IPS-18c (cell line): ENCODE results near the gene HNRNPK.

Experiments
- H3K4me3 ChIP-seq: 2 replicates; pipeline ENCODE4 v1.7.0; 2013; ENCODE audit warnings: low read depth, mild to moderate bottlenecking, low read length, moderate library complexity; ENCODE audit not compliant: insufficient read depth
- H3K9me3 ChIP-seq: one replicate; pipeline ENCODE4 v1.6.1; 2013; ENCODE audit warnings: mild to moderate bottlenecking, low read length, moderate library complexity; ENCODE audit not compliant: control insufficient read depth, insufficient read depth

The HNRNPK gene

DNA sequence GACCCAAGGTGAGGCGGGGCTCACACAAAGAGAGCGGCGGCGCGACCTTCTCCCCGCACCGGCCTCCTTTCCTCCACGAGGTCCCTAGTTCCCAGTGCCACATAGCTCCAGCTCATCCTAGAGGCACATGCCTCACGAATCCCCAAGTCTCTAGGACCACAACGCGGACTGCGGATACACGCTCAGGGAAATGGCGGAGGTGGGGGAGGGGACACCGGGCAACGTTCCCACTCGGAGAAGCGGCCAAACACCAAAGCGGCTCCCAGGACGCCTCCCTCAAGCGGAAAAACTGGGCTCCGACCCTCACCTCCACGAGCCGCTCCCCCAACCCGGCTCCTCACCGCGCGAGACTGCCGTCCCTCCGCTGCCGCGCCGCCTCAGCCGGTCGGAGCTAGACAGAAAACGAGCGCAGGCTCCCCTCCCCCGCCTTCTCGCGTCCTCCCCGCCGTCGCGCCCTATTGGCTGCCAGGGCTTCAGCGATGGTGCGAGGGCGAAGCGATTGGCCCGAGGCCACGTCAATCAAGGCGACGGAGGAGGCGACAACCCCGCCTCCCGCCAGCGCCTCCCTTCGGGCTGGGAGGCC, at the start of gene HNRNPK:
TSS of gene HNRNPK (minus strand) at position 404 of the 583 bp plus-strand sequence. CDS start 1,963 bp downstream, outside the sequence.
- Histone ChIP-seq H3K4me3 (peak within 1 kb of the TSS; percentile 99), H3K9me3 (no peaks in the 10 kb centered on the region)

DNA sequence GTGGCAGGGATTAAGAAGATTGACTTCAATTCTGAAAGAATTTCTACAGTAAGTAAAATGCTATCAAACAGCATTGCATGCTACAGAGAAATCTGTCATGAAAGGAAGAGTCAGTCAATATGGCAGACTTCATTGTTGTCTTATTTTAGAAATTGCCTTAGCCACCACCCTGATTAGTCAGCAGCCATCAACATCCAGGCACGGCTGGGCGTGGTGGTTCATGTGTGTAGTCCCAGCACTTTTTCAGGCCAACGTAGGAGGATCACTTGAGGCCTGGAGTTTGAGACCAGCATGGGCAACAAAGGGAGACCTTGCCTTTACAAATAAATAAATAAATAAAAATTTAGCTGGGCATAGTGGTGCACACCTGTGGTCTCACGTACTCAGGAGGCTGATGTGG, 47.2 kb upstream of the HNRNPK start:
- Histone ChIP-seq H3K4me3 (no peak overlapping the region), H3K9me3 (no peaks in the 10 kb centered on the region)

DNA sequence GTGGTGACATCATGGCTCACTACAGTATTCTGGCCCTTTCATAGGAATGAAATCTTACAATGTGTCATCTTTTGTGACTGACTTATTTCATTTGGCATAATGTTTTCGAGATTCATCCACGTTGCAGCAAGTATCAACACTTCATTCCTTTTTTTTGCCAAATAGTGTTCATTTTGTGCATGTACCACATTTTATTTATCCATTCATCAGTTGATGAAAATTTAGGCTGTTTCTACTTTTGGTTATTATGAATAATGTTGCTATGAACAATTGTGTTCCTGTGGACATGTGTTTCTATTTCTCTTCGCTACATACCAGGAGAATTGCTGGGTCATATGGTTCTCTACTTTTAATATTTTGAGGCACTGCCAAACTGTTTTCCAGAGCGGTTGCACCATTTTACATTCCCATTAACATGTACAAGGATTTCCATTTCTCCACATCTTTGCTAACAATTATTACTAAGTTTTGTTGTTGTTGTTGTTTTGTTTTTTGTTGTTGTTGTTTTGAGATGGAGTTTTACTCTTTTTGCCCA, 44.1 kb upstream of the HNRNPK start:
- no peak overlapping the region for H3K4me3 ChIP-seq
- no peaks in the 10 kb centered on the region for H3K9me3 ChIP-seq

DNA sequence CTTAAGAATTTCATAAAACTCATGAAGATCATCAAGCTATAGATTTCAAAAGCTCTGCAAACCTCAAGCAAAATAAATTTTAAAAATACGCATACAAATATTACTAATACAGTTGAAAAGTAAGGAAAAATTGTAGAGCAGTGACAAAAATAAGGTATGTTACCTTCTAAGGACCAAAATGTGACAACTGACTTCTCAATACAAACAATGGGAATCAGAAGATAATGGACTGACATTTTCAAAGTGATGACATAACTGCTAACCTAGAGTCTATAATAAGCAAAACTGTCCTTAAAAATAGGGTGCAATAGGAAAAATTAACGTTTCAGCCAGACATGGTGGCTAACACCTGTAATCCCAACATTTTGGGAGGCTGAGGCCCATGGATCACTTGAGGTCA, 27.6 kb upstream of the HNRNPK start:
- H3K4me3 ChIP-seq = no peak overlapping the region
- H3K9me3 ChIP-seq = no peaks in the 10 kb centered on the region

DNA sequence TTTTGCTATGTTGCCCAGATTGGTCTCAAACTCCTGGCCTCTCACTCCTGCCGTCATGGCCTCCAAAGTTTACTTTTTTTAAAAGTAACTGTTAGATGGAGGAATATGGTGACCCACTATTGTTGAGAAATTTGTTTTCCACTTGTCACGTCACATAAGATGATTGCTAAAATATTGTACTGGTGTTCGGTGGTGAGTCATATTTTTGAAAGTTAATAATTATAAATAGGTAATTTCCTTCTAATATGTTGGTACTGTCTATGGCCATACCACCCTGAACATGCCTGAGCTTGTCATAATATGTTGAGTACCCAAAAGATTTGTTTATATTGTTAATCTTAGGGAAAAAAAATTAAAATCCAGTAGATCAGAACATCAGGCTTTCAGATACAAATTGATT, 23.2 kb upstream of the HNRNPK start:
- Histone ChIP-seq H3K4me3 (no peak overlapping the region), H3K9me3 (no peaks in the 10 kb centered on the region)

DNA sequence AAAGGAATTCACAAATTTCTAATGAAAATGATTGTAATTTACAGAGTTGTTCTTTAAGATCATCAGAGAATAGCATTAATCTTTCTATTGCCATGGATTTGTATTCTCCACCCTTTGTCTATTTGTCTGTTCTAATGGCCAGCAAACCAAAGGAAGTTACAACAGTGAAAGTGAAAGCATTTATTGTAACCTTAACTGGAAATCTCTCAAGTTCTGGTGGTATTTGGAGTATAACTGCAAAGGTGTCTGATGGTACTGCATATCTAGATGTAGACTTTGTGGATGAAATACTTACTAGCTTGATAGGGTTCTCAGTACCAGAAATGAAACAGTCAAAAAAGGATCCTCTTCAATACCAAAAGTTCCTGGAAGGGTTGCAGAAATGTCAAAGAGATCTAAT, 22.3 kb upstream of the HNRNPK start:
- Histone ChIP-seq H3K4me3 (no peak overlapping the region), H3K9me3 (no peaks in the 10 kb centered on the region)

DNA sequence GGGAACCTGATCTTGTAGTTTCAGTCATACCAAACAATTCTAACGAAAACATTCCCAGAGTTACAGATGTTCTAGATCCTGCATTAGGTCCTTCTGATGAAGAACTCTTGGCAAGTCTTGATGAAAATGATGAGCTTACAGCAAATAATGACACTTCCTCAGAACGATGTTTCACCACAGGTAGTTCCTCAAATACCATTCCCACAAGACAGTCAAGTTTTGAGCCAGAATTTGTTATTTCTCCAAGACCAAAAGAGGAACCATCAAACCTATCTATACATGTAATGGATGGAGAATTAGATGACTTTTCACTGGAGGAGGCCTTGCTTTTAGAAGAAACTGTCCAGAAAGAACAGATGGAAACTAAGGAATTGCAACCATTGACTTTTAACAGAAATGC, 21.6 kb upstream of the HNRNPK start:
- Histone ChIP-seq H3K9me3 (no peaks in the 10 kb centered on the region), H3K4me3 (no peak overlapping the region)

DNA sequence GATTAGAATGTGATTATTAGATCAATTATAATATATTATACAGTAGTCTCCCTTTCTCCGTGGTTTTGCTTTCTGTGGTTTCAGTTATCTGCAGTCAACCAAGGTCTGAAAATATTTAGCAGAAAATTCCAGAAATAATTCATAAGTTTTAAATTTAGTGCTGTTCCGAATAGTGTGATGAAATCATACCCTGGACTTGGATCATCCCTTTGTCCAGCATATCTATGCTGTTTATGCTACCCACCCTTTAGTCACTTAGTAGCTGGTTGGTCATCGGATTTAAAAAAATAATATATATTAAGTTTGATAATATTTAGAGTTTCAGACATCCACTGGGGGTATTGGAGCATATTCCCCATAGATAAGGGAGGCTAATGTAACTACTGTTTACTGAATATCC, 20.2 kb upstream of the HNRNPK start:
- no peaks in the 10 kb centered on the region for H3K9me3 ChIP-seq
- H3K4me3 ChIP-seq = no peak overlapping the region

DNA sequence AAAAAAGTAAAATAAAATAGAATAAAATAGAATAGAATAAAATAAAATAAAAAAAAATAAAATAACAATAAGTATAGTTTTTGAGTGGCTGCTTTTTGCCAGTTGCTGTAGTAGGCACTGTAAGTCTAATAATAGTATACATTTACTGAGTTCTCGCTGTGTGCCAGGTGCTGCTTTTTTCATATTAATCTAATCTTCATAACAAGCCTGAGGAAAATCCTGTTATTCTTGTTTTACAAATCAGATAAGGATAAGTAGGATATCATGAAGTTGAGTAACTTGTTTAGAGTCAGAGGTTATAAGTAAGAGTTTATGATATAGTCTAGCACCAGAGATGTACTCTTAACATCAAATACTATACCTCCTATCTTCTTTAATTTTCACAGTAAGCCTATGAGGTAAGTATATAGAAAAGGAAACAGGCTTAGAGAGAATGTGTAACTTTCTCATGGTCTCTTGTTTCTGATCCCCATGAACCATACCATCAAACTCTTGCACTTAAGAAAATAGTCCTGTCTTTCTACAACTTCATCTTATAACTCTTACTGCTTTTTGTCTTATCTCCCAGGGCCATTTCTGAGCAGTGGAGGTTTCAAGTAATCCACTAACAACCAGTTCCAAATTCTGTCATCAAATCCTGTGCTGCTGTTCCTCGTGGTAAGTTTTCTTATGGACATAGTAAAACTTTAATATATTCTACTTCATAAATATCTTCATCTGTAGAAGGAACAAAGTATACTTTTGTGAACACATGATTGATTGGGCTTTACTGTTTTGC, 19.3 kb upstream of the HNRNPK start:
- no peak overlapping the region for H3K4me3 ChIP-seq

DNA sequence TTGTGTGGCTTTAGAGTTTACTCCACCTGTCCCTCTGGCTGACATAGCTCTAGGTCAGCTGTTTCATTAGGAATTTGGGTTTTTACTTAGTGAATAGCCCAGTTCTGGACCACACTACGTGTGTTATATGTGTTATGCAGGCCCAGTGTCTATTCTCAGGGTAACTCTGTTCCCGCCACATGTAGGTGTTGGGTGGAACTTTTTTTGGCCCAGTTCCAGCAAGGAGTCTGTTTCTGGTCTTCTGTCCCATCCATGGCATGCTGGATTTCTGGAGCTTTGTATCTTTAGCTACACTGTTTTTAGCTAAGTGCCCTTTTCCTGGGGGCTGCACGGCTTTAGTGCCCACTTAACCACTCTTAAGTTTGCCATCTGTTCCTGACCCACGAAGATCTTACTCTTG, 16.1 kb upstream of the HNRNPK start:
- H3K9me3 ChIP-seq = no peaks in the 10 kb centered on the region
- H3K4me3 ChIP-seq = no peak overlapping the region

More for the DNA sequence above, 19.3 kb upstream of the HNRNPK start:
- no peaks in the 10 kb centered on the region for H3K9me3 ChIP-seq

DNA sequence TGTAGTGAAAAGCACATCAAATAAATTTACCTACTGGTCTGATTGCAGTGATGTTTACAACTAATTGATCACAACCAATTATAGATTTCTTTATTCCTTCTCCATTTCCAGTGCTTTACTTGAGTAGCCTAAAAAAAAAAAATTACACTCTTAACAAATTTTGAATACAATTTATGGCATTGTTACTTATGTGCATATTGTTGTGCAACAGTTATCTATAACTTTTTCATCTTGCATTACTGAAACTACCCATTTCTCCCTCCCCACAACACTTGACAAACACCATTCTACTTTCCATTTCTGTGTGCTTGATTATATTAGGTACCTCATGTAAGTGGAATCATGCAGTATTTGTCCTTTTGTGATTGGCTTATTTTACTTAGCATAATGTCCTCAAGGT, 12.9 kb upstream of the HNRNPK start:
- Histone ChIP-seq H3K9me3 (no peaks in the 10 kb centered on the region), H3K4me3 (no peak overlapping the region)

DNA sequence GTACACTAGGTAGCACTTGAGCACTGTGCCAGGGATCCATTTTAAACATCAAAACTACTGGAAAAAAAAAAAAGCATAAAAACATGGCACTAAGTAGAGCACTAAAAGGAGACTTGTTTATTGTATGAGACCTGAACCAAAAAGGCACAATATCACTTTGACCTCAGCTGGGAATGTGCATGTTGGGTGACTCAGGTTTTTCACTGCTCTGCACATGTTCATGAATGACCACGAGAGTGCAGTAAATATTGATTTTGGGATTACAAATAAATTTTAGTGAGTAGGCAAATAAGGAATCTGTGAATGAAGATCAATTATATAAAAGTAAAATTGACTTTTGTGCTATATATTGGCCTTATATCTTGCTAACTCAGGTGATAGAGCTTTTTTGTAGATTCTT, 12.4 kb upstream of the HNRNPK start:
- Histone ChIP-seq H3K9me3 (no peaks in the 10 kb centered on the region), H3K4me3 (no peak overlapping the region)

DNA sequence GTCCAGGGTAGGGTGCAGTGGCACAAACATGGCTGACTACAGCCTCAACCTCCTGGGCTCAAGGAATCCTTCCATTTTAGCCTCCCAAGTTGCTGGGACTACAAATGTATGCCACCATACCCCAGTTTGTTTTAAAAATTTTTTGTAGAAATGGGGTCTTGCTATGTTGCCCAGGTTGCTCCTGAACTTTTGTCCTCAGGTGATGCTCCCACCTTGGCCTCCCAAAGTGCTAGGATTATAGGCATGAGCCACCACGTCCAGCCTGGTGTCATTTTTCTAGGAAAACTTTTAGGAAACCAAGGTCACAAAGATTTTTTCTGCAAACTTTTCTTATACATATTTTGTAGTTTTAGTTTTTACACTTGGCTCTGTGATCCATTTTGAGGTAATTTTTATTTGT, 11.3 kb upstream of the HNRNPK start:
- no peaks in the 10 kb centered on the region for H3K9me3 ChIP-seq

DNA sequence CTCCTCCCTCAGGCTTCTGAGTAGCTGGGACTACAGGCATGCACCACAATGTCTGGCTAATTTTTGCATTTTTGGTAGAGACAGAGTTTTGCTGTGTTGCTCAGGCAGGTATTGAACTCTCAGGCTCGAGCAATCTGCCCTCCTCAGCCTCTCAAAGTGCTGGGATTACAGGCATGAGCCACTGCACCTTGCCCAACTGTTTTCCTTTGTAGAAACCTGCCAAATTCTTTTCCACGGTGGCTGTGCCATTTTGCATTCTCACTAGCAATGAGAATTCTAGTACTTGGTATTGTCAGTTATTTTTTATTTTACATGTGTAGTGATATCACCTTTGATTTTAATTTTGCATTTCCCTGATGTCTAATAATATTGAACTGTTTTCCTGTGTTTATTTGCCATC, 8.4 kb upstream of the HNRNPK start:
- H3K9me3 ChIP-seq = no peaks in the 10 kb centered on the region

More for the DNA sequence above, 11.3 kb upstream of the HNRNPK start:
- H3K4me3 ChIP-seq = no peak overlapping the region

DNA sequence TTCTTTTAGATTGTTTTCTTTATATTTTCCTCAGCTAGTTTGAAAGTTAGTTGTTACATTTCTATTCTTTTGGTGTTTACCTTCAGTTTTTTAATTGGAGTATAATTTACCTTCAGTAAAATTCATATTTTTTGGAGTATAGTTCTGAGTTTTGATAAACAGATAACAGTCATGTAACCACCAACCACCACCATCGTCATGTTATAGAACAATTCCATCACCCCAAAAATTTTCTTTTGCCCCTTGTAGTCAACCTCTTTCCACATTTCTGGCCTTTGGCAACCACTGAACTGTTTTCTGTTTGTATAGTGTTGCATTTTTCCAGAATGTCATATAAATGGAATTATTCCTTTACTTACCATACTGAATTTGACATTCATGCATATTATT, 7.4 kb upstream of the HNRNPK start:
- no peak overlapping the region for H3K4me3 ChIP-seq
- H3K9me3 ChIP-seq = no peaks in the 10 kb centered on the region

More for the DNA sequence above, 8.4 kb upstream of the HNRNPK start:
- no peak overlapping the region for H3K4me3 ChIP-seq

DNA sequence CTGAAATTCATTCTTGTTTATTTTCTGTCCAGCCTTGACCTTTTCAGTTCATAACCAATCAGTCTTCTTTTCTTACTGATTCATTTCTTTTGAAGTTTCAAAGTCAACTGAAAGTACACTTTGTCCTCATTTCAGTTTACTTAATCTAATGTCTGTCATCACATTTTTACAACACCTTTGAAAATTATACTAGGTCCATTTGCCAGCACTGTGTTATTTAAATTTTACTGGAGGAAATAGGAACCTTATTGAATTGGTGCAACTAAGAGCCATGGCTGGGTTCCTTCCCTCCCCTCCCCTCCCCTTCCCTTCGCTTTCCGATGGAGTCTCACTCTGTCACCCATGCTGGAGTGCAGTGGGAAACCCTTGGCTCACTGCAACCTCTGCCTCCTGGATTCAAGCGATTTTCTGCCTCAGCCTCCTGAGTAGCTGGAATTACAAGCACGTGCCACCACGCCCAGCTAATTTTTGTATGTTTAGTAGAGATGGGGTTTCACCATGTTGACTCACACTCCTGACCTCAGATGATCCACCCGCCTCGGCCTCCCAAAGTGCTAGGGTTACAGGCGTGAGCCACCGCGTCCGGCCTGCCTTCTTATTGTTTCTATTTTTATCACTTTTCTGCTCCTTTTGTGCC, 6.9 kb upstream of the HNRNPK start:
- no peaks in the 10 kb centered on the region for H3K9me3 ChIP-seq
- no peak overlapping the region for H3K4me3 ChIP-seq

DNA sequence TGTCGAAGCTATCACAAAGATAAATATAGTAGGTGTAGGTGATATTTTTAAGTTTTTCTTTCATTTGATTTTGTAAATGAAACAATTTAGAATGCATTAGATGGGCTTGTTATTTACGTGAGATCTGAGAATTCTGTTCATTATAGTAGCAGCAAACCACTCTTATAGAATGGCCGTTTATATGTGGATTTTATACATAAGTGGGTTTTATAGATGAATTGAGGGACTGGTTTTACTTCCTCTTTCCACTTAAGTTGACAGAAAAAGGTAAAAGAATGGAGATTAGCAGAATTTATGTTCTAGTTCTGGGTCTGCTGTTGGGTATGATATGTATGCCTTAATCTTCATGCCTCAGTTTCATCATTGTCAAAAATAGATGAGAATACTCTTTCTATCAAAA, 6.2 kb upstream of the HNRNPK start:
- no peak overlapping the region for H3K4me3 ChIP-seq
- no peaks in the 10 kb centered on the region for H3K9me3 ChIP-seq
